OCI-LY7 (cell line): Measurements from ENCODE around the gene MTCH1.

Experiments
- CTCF ChIP-seq: fragments of 200-600 bp; sonication (generic); conservative IDR thresholded peaks from 2 replicates; pipeline ENCODE4 v1.5.1; 2014; ENCODE audit warnings: mild to moderate bottlenecking, antibody characterized with exemption, low read length, moderate library complexity, mixed read lengths
- EZH2phosphoT487 ChIP-seq: fragments of 200-600 bp; sonication (generic); IDR thresholded peaks from 2 replicates; pipeline ENCODE4 v1.6.1; 2018; ENCODE audit warnings: low read depth, borderline replicate concordance, mild to moderate bottlenecking, mixed run types, antibody characterized with exemption, low read length, moderate library complexity, mixed read lengths

GRCh38 chr6:36954262-36954931 is 31.6 kb downstream of the MTCH1 start, which contains the start of gene PI16:
- TF ChIP-seq CTCF (no peak), EZH2phosphoT487 (no peak)
